H1 (cell line): Measurements from ENCODE around the gene OPCML. TPM values are rescaled to one million over a fixed set of nuclear protein-coding genes. Genes with fewer than 3 reads are reported as not detected.

ENCODE experiments used
- ATF2 ChIP-seq: IDR thresholded peaks from 2 replicates; pipeline ENCODE4 v1.6.1; 2012; ENCODE audit warnings: low read length, inconsistent platforms
- CTBP2 ChIP-seq: IDR thresholded peaks from 2 replicates; pipeline ENCODE4 v1.7.0; 2011; ENCODE audit warnings: borderline replicate concordance, mild to moderate bottlenecking, moderate library complexity, mixed read lengths, low read length; ENCODE audit not compliant: insufficient read depth, insufficient read length
- MAX ChIP-seq: IDR thresholded peaks from 2 replicates; pipeline ENCODE4 v1.6.1; 2012; ENCODE audit warnings: inconsistent platforms
- YY1 ChIP-seq: IDR thresholded peaks from 2 replicates; pipeline ENCODE4 v1.6.1; 2011; ENCODE audit warnings: low read depth, mild to moderate bottlenecking, low read length
- polyA plus RNA-seq, 7 experiments: library from polyadenylated mRNA; depleted of rRNA in 3 of 7; stranded (reverse) in 5 of 7; unstranded in 2 of 7; fragments of >200 nt in 5 of 7; fragments of 200-250 nt in 2 of 7; gene quantifications; 1 replicate in 5 of 7; 2 replicates in 1 of 7; 4 replicates in 1 of 7; pipeline versions ENCODE4 v1.2.1 to v1.2.3, GENCODE V29; 2011 to 2013; ENCODE audit warnings: missing spikeins in 2 of 7, mixed read lengths in 2 of 7
- total RNA-seq: library from RNA; stranded (reverse); fragmentation: NEBNext Ultra II Directional; extraction: Animal tissue kit (Norgen Biotek cat#: 25700); gene quantifications from 2 replicates; pipeline ENCODE4 v1.2.1, GENCODE V29; 2021

Gene OPCML
- total and polyA plus RNA-seq, 2 of the 8 experiments (the other 6 are each of a cell fraction or from before 2014, with no cell fraction given) = 2.3 to 3.1 TPM

GRCh38 chr11:133021553-133021952 is 510.7 kb downstream of the OPCML start (continued):
- TF ChIP-seq YY1 (no peak), CTBP2 (no peak), ATF2 (no peak), MAX (no peak)
